Stimulated activated CD4-positive, alpha-beta T cell treated with anti-CD3 and anti-CD28 coated beads, Interleukin-4, amount 100 ng/mL, for 4 hours (primary cell): Measurements from ENCODE around the gene LAMA4.

Source experiments
- DNase-seq, 2 experiments: peaks; one replicate each; pipeline ENCODE4 v3.0.0-alpha.2; 2020

The LAMA4 gene

GRCh38 chr6:112275365-112275764 is 21.0 kb upstream of the LAMA4 start:
- DNase-seq: no peak

DNA sequence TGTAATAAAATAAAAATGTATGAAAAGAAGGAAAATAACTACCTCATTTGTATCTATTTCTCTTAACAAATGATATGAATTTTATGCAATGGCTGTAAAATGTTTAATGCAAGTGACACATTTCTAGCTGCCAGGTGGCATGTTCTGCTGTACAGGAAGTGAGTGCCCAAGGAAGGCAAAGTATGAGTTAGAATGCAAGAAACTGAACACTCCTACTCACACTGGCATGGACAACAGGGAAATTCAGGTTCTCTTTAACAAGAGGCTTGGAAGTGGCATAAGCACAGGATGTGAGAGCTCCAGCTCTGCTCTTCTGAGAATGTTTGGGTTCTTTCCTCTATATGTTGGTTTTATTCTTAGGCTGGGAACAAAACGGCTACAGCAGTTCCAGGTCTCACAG is 20.4 kb upstream of the LAMA4 start:
- DNase-seq: no peak

GRCh38 chr6:112272799-112273198 is 18.4 kb upstream of the LAMA4 start:
- DNase-seq: no peak

- no peak for DNase-seq
Observed at GRCh38 chr6:112270756-112271155, 16.4 kb upstream of the LAMA4 start.

- no peak for DNase-seq
Observed at GRCh38 chr6:112269979-112270566, 15.7 kb upstream of the LAMA4 start.

GRCh38 chr6:112269114-112269513 is 14.7 kb upstream of the LAMA4 start:
- DNase-seq: no peak

DNA sequence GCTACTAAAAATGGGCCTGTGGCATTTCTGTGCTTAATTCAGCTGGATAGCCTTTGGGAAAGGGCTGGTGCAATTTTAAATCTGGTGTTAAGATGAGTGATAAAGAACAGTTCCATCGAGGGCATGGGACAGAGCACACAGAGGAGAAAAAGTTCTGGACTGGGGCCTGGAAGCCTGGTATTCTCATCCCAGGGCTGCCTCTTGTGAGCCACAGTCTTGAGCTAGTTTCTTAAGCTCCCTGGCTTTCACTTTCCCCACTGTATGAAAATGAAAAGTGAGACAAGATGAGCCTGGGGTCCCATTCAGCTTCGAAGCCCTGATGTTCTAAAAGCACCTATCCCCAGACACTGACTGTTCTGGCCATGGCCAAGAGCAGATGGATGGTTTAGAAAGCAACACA is 14.3 kb upstream of the LAMA4 start:
- no peak for DNase-seq

GRCh38 chr6:112268019-112268418 is 13.7 kb upstream of the LAMA4 start:
- DNase-seq: no peak

DNA sequence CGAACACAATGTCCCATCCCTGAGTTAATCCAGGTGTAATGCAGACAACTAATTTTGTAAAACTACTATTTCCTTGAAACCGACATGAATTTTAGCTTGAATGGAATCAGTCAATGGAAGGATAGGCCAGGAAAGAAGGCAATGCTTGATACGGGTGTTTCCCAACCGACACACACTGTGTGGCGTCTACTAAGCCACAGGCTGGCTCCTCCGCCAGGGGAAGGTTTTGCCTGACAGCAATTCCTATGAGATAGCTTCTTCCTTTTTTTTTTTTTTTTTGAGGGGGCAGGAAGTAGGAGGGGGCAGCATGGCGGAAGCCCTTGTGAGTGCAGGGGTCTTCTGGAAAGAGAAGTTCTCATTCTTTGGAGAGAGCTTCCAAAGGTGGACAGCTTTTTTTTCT is 12.0 kb upstream of the LAMA4 start:
- DNase-seq: no peak

DNA sequence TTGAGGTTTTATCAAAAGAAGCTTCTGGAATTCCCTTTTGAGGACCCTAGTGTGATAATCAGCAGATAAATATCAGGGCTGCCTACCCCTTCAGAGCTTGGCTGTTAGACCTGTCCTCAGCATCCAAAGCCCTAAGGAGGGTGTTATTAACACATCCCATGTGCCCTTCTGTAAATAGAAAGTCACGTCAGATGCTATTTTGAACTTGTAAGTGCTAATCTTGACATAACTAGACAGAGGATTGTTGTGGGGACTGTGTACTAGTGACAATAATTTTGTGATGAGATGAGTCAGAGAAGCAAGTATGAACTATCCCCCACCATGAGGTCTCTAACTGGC is 4.9 kb upstream of the LAMA4 start:
- no peak for DNase-seq

DNA sequence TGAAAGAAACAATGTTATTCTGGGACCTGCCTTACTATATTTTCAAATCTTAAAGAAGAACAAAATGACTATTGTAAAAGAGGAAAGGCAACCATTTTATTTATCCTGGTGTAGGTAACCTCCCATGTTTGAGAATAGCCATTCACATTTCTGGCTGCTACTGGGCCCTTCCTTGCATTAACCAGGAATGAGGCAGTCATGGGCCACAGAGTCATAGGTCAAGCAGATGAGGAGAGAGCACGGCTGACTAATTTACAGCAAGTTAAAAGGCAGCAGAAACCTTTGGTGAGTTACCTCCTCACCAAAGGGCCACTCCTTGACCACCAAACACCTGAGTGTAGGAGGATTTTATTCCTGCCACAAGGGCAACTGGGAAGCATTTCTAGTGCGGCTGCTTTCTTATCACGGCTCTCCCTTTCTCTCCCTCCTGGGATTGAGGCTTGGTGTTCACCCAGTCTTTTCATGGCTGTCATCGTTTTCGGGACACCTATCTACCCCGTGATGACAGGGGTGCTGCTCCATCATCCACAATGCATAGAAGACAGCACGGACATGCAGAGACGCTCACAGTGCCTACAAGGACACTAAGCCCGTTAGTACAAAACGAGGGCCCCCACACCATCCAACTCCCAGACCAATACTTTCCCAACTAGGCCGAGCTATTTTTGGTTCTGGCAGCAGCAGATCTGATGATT is 4.4 kb upstream of the LAMA4 start:
- no peak for DNase-seq

GRCh38 chr6:112257178-112257855 is 3.0 kb upstream of the LAMA4 start:
- no peak for DNase-seq

- no peak for DNase-seq
Observed at GRCh38 chr6:112254921-112255320, 554 bp upstream of the LAMA4 start.

DNA sequence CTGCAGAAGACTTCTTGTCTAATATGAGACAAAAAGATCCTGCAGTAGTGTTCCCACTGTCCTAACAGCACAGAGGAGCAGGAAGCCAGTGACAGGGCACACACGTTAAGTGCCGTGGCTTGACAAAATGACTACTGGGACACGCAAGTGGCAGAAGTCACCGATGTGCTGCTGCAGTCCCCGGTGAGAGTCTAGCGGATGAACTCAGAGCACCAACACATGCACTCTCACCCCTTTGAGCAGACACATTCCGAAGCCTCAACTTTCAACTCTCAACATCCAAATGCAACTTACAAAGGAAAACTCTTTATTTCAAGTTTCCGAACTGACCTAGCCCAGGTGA is 898 bp downstream of the LAMA4 start:
- DNase-seq: no peak

- no peak for DNase-seq
Observed at GRCh38 chr6:112252571-112253497, 1.5 kb downstream of the LAMA4 start.

DNA sequence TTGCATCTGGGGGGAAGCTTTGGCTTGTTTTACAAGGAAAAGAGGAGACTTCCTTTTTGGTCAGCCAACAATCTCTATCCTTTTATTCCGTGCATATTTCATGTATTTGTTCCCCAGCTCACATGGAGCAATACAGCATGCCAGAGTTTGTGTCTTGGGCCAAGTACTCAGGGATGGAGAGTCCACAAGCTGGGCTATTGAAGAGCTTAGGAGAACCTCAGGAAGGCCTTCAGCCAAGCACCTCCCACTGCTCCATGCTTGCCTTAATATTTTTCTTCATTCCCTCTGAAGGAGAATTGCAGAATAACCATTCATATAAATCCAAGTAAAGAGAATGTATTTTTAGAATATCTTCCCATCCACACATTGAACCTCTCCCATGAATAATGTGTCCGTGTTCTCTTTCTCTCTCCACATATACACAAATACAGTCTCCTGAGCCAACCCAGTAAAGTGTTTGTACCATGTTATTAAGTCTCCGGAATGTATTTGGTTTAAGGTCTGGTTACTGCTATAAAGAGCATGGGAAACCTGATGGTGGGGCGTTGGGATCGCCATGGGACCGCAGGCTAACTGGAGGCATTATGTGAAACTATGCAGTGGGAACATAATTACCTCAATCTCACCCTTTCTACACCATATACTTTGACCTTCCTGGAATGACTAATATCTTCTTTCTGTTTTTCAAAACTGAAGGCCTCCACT is 3.0 kb downstream of the LAMA4 start:
- DNase-seq: no peak

DNA sequence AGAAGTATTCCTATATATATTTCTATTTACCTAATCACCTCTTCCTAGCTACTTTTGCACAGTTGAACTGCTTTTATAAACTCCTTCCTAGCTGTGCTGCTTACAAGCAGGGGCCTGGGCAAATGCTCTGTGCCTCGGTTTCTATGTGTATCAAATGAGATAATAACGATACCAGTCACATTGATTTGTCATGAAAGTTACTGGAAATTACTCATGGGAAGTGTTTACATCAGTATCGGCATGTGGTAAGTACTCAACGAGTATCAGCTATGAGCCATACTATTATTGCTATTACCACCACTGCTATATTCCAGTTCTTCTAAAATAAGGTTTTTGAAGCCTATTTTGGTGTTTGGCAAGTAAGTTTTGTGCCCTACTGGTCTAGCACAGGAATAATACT is 4.9 kb downstream of the LAMA4 start:
- DNase-seq: no peak

GRCh38 chr6:112247275-112247674 is 7.1 kb downstream of the LAMA4 start:
- DNase-seq: no peak

DNA sequence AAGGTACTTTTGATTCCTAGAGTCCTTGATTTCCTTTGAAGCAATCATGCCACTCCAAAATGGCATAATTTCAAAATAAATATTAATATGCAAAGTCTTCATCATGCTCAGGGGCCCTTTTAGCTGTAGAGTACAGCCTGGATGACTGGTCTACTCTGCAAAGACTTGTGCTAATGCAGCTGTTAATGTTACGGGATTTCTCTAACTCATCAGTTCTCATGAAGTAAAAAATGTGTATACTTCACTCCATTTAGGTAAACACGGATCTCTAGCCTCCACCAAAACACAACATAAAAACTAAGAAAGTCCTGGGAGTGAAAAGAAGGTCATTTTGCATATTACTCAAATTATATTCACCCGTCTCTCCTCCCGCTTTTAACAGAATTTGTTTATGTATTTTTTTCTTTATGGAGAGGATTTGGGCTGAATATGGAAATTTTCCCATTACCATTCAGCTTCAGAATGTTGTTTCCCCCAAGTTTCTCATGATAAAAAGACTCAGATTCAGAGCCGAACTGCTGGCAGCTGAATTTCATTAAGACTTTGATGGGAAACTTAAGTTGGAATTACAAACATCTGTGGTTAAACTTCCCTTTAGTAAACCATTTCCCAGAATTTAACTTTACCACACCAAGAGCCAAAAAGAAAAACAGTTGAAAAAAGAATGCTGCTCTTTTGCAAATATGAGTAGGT is 8.7 kb downstream of the LAMA4 start:
- no peak for DNase-seq

GRCh38 chr6:112243861-112244827 is 10.2 kb downstream of the LAMA4 start:
- DNase-seq: no peak

DNA sequence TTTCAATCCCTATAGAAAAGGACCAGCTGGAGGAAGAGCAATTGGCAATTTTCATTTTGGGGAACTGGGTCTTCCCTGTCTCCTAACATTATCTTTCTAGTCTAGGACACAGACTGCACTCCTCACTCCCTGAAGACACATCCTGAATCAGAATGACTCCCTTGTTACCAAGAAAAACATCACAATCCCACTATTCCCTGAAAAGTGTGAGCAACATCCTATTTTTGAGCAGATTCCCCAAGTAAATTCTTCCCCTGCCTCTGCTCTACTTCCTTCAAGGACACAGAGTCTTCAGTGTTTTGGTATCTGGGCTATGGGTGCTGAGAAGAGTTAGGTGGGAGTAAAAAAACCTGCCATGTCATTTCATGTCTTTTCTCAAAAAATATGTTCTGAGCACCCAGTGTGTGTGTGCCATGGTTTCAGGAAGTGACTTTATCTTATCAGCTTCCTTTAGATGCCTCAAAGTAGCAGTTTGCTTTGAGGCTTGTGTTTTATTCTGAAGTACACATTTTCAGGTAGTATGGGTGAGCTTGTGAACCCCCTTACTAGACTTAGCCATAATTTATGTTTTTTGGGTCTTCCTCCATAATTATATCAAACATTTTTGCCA is 12.4 kb downstream of the LAMA4 start:
- no peak for DNase-seq
